Measurements from ENCODE around the gene RELT.

Gene RELT, protein sequence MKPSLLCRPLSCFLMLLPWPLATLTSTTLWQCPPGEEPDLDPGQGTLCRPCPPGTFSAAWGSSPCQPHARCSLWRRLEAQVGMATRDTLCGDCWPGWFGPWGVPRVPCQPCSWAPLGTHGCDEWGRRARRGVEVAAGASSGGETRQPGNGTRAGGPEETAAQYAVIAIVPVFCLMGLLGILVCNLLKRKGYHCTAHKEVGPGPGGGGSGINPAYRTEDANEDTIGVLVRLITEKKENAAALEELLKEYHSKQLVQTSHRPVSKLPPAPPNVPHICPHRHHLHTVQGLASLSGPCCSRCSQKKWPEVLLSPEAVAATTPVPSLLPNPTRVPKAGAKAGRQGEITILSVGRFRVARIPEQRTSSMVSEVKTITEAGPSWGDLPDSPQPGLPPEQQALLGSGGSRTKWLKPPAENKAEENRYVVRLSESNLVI

GRCh38 chr11:73376160-73376802 is at the start of gene RELT:
TSS of gene RELT (plus strand) at chr11:73376399. CDS start at chr11:73389137, 12,738 bp downstream.
- DNase-seq (ENCODE audit: low read depth in 3 of 3) = peak; percentile 86 to 89 (median 86)

- DNase-seq (ENCODE audit: low read depth in 3 of 3) = no peak
Observed at GRCh38 chr11:73326929-73327811, 49.0 kb upstream of the RELT start.

GRCh38 chr11:73327812-73328364 is 48.3 kb upstream of the RELT start:
- DNase-seq (ENCODE audit: low read depth in 3 of 3) = no peak

- no peak for DNase-seq (ENCODE audit: low read depth in 3 of 3)
Observed at GRCh38 chr11:73330569-73331093, 45.6 kb upstream of the RELT start.

GRCh38 chr11:73331138-73331916 is 44.9 kb upstream of the RELT start:
- DNase-seq (ENCODE audit: low read depth in 3 of 3) = no peak

DNA sequence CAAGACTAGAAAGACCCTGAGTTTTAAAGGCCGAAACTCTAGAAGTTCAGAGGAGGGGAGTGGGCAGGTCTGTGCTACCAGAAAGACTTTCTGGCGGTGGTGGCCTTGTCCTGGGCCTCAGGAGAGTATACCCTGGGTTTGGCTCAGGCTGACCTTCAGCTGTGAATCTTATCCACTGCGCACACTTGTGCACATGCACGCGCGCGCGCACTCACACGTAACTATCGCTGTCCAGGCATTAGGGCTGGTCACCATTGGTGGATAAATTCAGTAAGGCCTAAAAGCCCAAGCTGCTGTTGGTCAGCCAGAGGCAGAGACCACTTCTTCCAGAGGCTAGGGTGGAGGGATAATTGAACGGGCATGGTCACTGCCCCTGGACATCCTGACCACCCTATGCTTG is 43.0 kb upstream of the RELT start:
- no peak for DNase-seq (ENCODE audit: low read depth in 3 of 3)

DNA sequence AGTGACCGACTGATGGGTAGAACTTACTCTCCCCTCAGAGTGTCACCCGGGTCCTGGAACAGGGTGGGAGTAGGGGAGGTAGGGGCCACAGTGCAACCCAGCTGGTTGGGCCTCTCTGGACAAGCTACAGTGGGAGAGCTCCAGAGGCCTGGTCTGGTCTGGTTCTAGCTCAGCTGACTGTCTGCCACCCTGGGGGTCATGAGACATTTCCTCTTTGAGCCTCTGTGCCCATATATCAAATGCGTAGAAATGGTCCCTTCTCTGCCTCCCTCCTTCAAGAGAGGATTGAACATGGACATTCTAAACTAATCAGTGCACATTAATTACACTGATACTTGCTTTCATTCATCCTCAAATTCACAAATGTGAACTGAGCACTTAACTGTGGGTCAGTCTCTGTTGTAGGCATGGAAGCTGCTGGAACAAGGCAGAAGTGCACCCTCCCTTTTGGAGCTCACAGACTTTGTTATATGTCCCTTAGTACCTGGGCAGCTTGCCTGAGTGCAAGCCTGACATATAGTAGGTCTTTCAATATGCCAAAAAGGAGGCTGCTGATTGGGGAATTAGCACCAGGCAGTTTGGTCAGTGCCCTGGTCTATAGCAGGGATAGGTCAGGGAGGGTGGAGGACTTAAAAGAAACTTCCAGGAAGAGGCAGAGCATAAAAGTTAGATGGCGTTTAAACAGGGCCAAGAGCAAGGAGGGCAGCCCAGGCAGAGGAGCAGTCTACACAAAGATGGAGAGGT is 42.4 kb upstream of the RELT start:
- no peak for DNase-seq (ENCODE audit: low read depth in 3 of 3)

GRCh38 chr11:73334384-73335203 is 41.6 kb upstream of the RELT start:
- DNase-seq (ENCODE audit: low read depth in 3 of 3) = no peak

GRCh38 chr11:73335204-73335923 is 40.8 kb upstream of the RELT start:
- DNase-seq (ENCODE audit: low read depth in 3 of 3) = peak; percentile 58 to 65 (median 58)

GRCh38 chr11:73337846-73338245 is 38.4 kb upstream of the RELT start:
- no peak for DNase-seq (ENCODE audit: low read depth in 3 of 3)

- DNase-seq (ENCODE audit: low read depth in 3 of 3) = no peak
Observed at GRCh38 chr11:73338279-73338678, 37.9 kb upstream of the RELT start.

GRCh38 chr11:73340164-73340563 is 36.0 kb upstream of the RELT start:
- DNase-seq (ENCODE audit: low read depth in 3 of 3) = no peak

DNA sequence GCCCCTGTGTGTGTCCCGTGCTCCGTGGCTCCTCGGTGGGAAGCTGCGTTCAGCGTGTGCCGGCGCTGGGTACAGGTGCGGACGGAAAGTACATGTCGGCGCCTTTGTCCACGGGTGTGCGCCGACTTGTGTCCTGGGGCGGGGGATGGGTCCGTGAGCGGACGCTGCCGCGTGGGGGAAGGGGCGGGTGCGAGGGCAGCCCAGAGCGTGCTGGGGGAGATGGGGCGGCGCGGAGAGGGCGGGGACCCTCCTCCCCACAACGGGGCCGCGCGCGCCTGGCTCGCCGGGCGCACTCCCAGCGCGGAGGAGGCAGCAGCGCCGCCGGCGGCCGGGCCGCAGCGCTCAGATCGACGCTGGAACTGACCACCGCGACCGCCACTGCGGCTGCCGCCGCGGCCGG is 33.6 kb upstream of the RELT start:
- no peak for DNase-seq (ENCODE audit: low read depth in 3 of 3)

- no peak for DNase-seq (ENCODE audit: low read depth in 3 of 3)
Observed at GRCh38 chr11:73343076-73343873, 32.9 kb upstream of the RELT start.

GRCh38 chr11:73344191-73344607 is 32.0 kb upstream of the RELT start:
- DNase-seq (ENCODE audit: low read depth in 3 of 3) = no peak

DNA sequence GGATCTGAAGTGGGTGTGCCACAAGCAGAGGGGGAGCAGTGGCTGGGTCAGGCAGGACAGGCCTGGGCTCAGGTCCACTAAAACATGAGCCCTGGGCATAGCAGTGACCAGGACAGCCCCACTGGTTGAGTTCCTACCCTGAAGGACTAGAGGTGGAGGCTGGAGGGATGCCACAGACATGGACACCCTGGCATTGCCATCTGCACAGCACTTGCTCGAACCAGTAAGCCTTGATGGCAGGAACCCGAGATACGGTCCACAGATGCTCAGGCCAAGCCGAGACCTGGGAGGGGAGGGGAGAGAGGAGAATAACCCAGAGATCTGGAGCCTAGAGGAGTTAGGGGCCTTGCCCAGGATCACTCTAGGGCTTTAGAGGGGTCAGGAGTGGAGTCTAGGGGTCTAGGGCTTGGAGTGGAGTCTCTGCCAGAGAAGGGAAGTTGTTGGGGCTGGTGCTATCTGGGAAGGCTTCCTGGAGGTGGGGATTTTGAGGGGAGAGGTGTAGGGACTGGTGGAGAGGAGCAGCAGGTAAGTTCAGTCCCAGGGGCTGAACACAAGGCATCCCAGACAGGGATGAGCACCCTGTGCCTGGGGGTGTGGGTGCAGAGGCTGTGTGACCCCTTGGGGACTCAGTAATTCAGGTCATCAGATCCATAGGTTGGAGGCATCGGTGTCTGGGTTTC is 30.6 kb upstream of the RELT start:
- no peak for DNase-seq (ENCODE audit: low read depth in 3 of 3)

Measured in stimulated activated CD4-positive, alpha-beta T cell treated with anti-CD3 and anti-CD28 coated beads, TNF-alpha, amount 100 ng/mL, for 4 hours (primary cell).